IPS-NIHi11 (cell line): ENCODE results near the gene KLK2.
A peak's percentile ranks its signal among the peaks of the same experiment; 100 is the strongest.

ENCODE experiments used
- DNase-seq: peaks from one replicate; pipeline ENCODE4 v3.0.0; 2012; ENCODE audit warnings: mixed read lengths, low spot score

Gene KLK2

GRCh38 chr19:50850738-50851137, 22.5 kb upstream of the KLK2 start:
- DNase-seq = no peak

- no peak for DNase-seq
Observed at GRCh38 chr19:50851620-50852019, 21.6 kb upstream of the KLK2 start.

DNA sequence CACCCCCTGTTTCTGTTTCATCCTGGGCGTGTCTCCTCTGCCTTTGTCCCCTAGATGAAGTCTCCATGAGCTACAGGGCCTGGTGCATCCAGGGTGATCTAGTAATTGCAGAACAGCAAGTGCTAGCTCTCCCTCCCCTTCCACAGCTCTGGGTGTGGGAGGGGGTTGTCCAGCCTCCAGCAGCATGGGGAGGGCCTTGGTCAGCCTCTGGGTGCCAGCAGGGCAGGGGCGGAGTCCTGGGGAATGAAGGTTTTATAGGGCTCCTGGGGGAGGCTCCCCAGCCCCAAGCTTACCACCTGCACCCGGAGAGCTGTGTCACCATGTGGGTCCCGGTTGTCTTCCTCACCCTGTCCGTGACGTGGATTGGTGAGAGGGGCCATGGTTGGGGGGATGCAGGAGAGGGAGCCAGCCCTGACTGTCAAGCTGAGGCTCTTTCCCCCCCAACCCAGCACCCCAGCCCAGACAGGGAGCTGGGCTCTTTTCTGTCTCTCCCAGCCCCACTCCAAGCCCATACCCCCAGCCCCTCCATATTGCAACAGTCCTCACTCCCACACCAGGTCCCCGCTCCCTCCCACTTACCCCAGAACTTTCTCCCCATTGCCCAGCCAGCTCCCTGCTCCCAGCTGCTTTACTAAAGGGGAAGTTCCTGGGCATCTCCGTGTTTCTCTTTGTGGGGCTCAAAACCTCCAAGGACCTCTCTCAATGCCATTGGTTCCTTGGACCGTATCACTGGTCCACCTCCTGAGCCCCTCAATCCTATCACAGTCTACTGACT, 18.4 kb upstream of the KLK2 start, which contains the start of gene KLK3:
TSS of gene KLK3 (plus strand) at position 280 of the 775 bp plus-strand sequence. CDS start at position 321, 41 bp downstream.
- DNase-seq = no peak

GRCh38 chr19:50857366-50857765, 15.9 kb upstream of the KLK2 start:
- no peak for DNase-seq

GRCh38 chr19:50858886-50859285, 14.4 kb upstream of the KLK2 start:
- peak; percentile 48 for DNase-seq

- no peak for DNase-seq
Observed at GRCh38 chr19:50859849-50860248, 13.4 kb upstream of the KLK2 start.

GRCh38 chr19:50861010-50861409, 12.2 kb upstream of the KLK2 start:
- DNase-seq = no peak

- DNase-seq = no peak
Observed at GRCh38 chr19:50861496-50862286, 11.5 kb upstream of the KLK2 start.

DNA sequence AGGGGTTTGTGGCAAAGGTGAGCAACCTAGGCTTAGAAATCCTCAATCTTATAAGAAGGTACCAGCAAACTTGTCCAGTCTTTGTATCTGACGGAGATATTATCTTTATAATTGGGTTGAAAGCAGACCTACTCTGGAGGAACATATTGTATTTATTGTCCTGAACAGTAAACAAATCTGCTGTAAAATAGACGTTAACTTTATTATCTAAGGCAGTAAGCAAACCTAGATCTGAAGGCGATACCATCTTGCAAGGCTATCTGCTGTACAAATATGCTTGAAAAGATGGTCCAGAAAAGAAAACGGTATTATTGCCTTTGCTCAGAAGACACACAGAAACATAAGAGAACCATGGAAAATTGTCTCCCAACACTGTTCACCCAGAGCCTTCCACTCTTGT, 3.8 kb upstream of the KLK2 start:
- no peak for DNase-seq

DNA sequence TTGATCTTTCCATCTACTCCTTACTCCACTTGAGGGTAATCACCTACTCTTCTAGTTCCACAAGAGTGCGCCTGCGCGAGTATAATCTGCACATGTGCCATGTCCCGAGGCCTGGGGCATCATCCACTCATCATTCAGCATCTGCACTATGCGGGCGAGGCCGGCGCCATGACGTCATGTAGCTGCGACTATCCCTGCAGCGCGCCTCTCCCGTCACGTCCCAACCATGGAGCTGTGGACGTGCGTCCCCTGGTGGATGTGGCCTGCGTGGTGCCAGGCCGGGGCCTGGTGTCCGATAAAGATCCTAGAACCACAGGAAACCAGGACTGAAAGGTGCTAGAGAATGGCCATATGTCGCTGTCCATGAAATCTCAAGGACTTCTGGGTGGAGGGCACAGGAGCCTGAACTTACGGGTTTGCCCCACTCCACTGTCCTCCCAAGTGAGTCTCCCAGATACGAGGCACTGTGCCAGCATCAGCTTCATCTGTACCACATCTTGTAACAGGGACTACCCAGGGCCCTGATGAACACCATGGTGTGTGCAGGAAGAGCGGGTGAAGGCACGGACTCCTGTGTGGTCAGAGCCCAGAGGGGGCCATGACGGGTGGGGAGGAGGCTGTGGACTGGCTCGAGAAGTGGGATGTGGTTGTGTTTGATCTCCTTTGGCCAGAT, 2.7 kb upstream of the KLK2 start:
- no peak for DNase-seq

GRCh38 chr19:50874211-50874610, 972 bp downstream of the KLK2 start:
- no peak for DNase-seq

DNA sequence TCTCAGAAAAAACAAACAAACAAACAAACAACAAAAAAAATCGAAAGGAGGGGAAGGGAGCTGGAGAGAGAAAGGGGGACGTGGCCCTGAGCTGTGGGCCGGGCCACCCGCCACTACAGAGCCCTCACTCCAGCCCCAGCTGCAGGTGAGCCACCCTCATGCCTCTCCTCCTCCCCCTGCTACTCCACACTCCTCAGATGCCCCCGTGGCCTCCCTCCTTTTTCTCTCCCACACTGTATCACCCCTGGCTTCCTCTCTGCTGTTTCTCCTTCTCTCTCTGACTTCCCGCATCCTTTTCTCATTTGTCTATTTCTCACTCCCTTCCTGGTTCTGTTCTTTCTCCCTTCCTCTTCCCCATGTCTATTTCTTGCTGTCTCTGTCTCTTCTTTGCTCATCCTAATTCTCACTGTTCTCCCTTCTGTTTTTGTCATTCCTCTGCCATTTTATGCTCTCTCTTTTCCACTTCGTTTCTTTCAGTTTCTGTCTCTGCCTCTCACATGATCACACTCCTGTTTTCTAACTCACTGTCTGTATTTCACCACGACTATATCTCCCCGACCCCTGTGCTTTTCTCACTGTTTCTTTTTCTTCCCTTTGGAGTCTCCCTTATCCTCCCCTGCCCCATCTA, 2.7 kb downstream of the KLK2 start:
- DNase-seq = no peak

DNA sequence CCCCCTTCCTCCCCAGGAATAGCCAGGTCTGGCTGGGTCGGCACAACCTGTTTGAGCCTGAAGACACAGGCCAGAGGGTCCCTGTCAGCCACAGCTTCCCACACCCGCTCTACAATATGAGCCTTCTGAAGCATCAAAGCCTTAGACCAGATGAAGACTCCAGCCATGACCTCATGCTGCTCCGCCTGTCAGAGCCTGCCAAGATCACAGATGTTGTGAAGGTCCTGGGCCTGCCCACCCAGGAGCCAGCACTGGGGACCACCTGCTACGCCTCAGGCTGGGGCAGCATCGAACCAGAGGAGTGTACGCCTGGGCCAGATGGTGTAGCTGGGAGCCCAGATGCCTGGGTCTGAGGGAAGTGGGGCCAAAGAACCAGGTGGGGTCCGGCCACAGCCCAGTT, 3.2 kb downstream of the KLK2 start:
- DNase-seq = no peak

DNA sequence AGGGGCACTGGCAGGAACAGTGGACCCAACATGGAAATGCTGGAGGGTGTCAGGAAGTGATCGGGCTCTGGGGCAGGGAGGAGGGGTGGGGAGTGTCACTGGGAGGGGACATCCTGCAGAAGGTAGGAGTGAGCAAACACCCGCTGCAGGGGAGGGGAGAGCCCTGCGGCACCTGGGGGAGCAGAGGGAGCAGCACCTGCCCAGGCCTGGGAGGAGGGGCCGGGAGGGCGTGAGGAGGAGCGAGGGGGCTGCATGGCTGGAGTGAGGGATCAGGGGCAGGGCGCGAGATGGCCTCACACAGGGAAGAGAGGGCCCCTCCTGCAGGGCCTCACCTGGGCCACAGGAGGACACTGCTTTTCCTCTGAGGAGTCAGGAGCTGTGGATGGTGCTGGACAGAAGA, 4.1 kb downstream of the KLK2 start:
- DNase-seq = no peak

DNA sequence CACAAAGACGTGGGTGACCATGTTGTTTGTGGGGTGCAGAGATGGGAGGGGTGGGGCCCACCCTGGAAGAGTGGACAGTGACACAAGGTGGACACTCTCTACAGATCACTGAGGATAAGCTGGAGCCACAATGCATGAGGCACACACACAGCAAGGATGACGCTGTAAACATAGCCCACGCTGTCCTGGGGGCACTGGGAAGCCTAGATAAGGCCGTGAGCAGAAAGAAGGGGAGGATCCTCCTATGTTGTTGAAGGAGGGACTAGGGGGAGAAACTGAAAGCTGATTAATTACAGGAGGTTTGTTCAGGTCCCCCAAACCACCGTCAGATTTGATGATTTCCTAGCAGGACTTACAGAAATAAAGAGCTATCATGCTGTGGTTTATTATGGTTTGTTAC, 5.6 kb downstream of the KLK2 start:
- no peak for DNase-seq

DNA sequence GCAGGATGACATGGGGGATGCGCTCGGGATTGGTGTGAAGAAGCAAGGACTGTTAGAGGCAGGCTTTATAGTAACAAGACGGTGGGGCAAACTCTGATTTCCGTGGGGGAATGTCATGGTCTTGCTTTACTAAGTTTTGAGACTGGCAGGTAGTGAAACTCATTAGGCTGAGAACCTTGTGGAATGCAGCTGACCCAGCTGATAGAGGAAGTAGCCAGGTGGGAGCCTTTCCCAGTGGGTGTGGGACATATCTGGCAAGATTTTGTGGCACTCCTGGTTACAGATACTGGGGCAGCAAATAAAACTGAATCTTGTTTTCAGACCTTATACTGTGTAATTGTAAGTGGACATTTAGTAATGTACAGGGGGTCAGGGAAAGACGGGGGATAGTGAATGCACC, 7.0 kb downstream of the KLK2 start:
- DNase-seq = no peak

GRCh38 chr19:50882188-50882587, 8.9 kb downstream of the KLK2 start:
- DNase-seq = no peak

DNA sequence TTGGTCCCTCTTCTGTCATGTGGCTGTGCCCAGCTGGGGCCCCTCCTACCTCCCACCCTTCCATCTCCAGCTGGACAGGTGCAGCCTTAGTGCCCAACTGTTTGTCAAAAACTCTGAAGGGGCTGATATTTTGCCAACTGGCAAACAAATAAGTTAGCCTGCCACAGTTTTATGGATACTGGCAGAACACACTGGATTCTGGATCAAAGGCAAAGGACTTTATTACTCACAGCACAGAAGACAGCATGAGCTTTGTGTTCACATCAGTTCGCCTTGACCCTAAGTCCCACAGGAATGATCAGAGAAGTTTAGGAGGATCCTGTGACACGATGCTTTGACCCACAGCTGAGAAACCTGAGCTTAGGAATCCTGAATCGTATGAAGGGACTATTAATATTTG, 16.4 kb downstream of the KLK2 start:
- DNase-seq = no peak

- DNase-seq = no peak
Observed at GRCh38 chr19:50890422-50891252, 17.4 kb downstream of the KLK2 start.

GRCh38 chr19:50891253-50891625, 18.0 kb downstream of the KLK2 start:
- DNase-seq = no peak

DNA sequence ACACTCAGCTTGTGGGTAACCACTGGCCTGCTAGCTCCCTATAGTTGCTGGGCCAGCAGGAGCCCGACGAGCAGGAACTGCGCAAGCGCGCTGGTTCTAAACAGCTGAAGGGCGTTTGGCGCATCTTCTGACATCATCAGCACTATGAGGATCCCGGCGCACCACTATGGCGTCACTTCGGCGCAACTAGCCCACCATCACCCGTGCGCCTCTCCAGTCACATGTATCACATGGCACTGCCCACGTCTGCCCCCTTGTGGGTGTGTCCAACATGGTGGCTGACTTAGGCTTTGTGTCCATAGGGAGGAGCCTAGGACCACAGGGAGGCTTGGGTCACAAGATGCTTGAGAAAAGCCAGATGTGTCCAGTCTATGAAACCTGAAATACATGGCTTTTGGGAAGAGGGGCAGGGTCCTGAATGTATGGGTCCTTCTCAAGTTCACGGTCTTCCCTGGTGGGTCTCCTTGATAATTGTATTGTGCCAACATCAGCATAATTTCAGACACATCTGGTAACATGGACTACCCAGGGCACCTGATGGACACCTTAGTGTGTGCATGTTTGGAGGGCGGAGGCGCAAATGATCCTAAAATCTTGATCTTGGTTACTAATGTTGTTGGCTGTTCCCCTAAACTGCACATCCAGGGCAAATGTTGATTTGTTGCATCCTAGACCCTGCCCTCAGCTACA, 20.0 kb downstream of the KLK2 start:
- peak; percentile 46 for DNase-seq
